Stomach (tissue), 4 donors: ENCODE data around the gene GPBP1.

ENCODE experiments used
- CTCF ChIP-seq, 7 experiments: fragments of 450-650 bp in 4 of 7; fragments of 200-600 bp in 3 of 7; sonication (generic) in 3 of 7; IDR thresholded peaks; one replicate each; pipeline ENCODE4 v1.5.1; 2016 to 2019; ENCODE audit warnings: antibody characterized with exemption in 7 of 7, control low read depth in 2 of 7, mild to moderate bottlenecking in 1 of 7
- POLR2A ChIP-seq, 4 donors: fragments of 450-650 bp; IDR thresholded peaks; one replicate each; pipeline ENCODE4 v1.6.1; 2016; ENCODE audit warnings: antibody characterized with exemption in 4 of 4, control low read depth in 2 of 4, mild to moderate bottlenecking in 1 of 4, moderate library complexity in 1 of 4

GRCh38 chr5:57276353-57276752, 102.5 kb downstream of the GPBP1 start:
- TF ChIP-seq CTCF (IDR thresholded peaks at IDR 0.05) (no peak), POLR2A (IDR thresholded peaks at IDR 0.05) (no peak)
